Measurements from ENCODE around the gene ALK.

ALK gene

DNA sequence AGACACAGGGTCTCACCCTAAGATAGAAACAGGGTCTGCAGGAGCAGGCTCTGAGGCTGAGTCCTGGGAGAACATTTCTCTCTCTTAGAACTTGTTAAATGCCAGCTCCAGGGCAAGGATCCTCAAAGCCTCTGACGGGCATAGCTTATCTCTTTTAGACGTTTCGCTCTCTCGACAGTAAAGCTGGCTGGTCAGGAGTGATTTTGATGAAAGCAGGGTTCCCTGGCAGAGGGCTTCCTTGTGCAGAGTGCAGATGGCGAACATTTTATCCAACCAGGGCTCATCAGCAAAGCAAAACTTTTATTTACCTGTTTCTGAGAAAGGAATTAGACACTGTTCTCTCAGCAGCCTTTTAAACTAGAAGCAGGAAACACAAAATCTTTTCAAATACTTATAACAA is 350.8 kb downstream of the ALK start:
- no peak overlapping the region for H3K4me3 ChIP-seq
- no peak for TF ChIP-seq Cebpa-rat (IDR thresholded peaks at IDR 0.05)
- no peak overlapping the region for H3K27ac ChIP-seq
- H3K36me3 ChIP-seq: no peaks in the 10 kb centered on the region
- no peak overlapping the region for H3K9ac ChIP-seq
- no peaks in the 10 kb centered on the region for H4K20me1 ChIP-seq
- H3K9me3 ChIP-seq: no peaks in the 10 kb centered on the region
- H3K4me1 ChIP-seq: peaks cover 16% of the 10 kb centered on the region
- no peaks in the 10 kb centered on the region for H3K27me3 ChIP-seq
- H3K4me2 ChIP-seq: no peak overlapping the region

DNA sequence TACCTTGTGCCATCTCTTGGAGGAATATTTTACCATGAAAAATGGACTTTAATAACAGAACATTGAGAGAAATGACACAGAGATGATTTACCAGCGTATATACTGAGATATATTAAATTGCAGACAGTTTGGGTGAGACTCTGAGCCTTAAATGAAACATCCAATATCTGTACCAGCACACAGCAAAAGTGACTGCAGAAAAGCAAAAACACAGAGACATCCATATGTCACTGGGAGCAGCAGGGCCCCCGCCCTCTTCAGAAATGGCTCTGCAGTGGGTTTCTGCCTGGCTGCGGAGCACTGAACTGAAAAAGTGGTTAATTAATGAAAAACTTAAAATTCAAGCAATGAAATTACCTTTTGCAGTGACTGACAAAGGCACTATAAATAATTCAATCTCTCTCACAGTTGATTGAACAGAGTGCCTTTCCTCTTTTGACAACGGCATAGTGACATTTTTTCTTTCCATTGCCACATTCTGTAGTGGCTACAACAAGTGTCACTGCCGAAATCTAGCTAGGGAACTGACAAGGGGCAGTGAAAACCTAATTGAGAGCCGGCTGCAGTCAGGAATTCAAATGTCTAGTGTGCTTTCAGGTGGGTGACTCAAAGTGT is 353.4 kb downstream of the ALK start:
- Histone ChIP-seq H3K27ac (no peak overlapping the region), H3K4me1 (peaks cover 16% of the 10 kb centered on the region), H3K36me3 (no peaks in the 10 kb centered on the region), H3K9ac (peak overlapping the region; percentile 38; the same call in 1 of the 2 replicates), H3K9me3 (no peaks in the 10 kb centered on the region), H3K4me3 (no peak overlapping the region), H3K27me3 (no peaks in the 10 kb centered on the region), H3K4me2 (peak overlapping the region; percentile 67), H4K20me1 (no peaks in the 10 kb centered on the region)
- TF ChIP-seq Cebpa-rat (IDR thresholded peaks at IDR 0.05): no peak

DNA sequence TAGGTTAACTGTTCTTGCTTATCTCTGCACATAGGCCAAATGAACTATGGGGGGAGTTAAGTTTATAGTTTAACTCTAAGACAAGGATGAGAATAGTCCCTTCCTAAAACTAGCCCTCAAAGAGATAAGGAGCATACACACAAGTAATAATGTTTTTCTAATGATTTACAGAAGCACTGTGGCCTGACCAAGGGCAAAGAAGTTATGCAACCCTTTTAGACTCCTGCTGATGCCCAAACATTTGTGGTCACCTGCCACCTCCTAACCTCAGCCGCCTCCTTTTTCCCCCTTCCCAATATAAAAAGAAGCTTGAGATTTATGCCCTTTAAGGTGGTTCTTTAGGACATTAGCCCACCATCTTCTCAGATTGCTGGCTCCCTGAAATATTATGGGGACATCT is 357.7 kb downstream of the ALK start:
- Histone ChIP-seq H3K4me2 (no peak overlapping the region), H3K27ac (no peak overlapping the region), H3K36me3 (no peaks in the 10 kb centered on the region), H3K9ac (no peak overlapping the region), H3K9me3 (no peaks in the 10 kb centered on the region), H4K20me1 (no peaks in the 10 kb centered on the region), H3K4me3 (no peak overlapping the region), H3K27me3 (no peaks in the 10 kb centered on the region), H3K4me1 (peaks cover 15% of the 10 kb centered on the region)
- no peak for TF ChIP-seq Cebpa-rat (IDR thresholded peaks at IDR 0.05)

DNA sequence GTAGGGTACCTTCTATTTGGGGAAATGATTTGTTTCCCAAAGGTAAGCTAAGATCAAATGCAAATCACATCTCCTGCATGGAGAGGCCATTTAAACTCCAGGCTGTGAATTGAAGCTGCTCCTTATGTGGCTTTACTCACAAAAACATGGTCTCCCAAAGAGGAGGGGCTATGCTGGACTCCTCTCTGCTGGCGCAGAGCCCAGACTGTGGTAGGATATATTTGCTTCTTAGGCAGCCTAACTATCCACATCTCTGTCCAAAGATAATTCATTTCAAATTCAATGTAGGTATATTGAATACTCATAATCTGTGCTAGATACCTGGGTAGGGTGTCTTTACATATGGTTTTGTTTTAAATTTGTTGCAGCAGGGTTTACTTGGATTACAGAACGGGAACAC is 358.5 kb downstream of the ALK start:
- H3K9ac ChIP-seq: no peak overlapping the region
- TF ChIP-seq Cebpa-rat (IDR thresholded peaks at IDR 0.05): no peak
- no peak overlapping the region for H3K27ac ChIP-seq
- H4K20me1 ChIP-seq: no peaks in the 10 kb centered on the region
- no peaks in the 10 kb centered on the region for H3K9me3 ChIP-seq
- no peak overlapping the region for H3K4me2 ChIP-seq
- no peaks in the 10 kb centered on the region for H3K36me3 ChIP-seq
- no peak overlapping the region for H3K4me3 ChIP-seq
- no peaks in the 10 kb centered on the region for H3K27me3 ChIP-seq
- H3K4me1 ChIP-seq: peaks cover 7% of the 10 kb centered on the region

DNA sequence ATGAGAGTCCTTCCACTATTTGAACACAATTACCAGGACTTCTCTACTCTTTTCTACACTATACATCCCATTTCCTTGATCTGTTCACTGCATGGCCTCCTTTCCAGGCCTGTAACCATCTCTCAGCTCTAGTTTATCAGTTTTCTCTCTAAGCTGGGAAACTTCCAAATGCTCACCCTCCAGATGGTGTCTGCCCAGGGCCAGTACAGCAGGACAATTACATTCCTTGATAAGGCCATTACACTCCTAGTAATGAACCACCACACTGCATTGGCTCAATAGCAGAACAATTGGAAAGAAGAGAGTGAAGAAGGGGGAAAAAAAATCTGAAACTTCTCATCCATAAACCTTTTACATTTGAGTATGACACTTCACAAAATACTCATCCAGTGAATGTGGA is 359.1 kb downstream of the ALK start:
- peaks cover 1% of the 10 kb centered on the region; the same call in 1 of the 2 replicates for H3K4me1 ChIP-seq
- no peaks in the 10 kb centered on the region for H3K36me3 ChIP-seq
- no peak overlapping the region for H3K4me3 ChIP-seq
- no peaks in the 10 kb centered on the region for H3K9me3 ChIP-seq
- no peaks in the 10 kb centered on the region for H4K20me1 ChIP-seq
- no peak overlapping the region for H3K4me2 ChIP-seq
- H3K27me3 ChIP-seq: no peaks in the 10 kb centered on the region
- no peak overlapping the region for H3K27ac ChIP-seq
- no peak for TF ChIP-seq Cebpa-rat (IDR thresholded peaks at IDR 0.05)
- H3K9ac ChIP-seq: no peak overlapping the region

DNA sequence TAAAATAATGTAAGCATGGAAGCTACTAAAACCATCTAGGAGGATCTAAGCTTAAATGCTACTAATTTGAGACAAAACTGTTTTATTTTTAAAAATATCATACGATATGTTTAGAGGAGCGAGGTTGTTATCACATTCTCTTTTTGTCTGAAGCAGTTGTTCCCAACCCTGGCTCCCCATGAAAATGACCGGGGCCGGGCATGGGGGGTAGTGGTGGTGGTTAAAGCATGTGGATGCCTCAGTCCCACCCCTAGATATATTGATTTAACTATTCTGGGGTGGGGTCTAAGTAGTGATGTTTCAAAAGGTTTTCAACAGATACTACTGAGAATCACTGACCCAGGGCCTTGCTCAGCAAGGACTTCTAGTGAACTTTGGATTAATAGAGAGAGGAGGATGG is 359.8 kb downstream of the ALK start:
- Histone ChIP-seq H3K9ac (no peak overlapping the region), H3K4me1 (no peaks in the 10 kb centered on the region), H3K27ac (no peak overlapping the region), H3K27me3 (no peaks in the 10 kb centered on the region), H3K9me3 (no peaks in the 10 kb centered on the region), H3K4me2 (no peak overlapping the region), H4K20me1 (no peaks in the 10 kb centered on the region), H3K36me3 (no peaks in the 10 kb centered on the region), H3K4me3 (no peak overlapping the region)
- no peak for TF ChIP-seq Cebpa-rat (IDR thresholded peaks at IDR 0.05)

DNA sequence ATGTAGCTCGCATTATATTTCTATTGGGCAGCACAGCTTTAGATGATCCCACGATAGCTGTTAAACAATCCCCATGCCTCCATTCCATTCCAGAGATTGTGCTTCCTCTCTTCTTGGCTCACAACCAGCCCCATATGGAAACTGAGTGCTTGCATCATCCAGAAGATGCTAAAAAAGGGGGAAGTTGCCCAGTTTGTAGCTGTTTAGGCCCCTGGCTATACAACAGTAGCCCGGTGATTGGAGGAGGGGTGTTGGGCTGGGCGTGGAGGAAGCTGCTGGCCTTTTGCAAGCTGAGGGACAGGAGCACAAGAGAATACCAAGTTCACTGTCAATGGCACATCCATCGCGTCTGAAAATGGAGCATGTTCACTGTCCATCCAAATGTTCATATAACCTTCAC is 360.2 kb downstream of the ALK start:
- Histone ChIP-seq H3K27ac (no peak overlapping the region), H3K4me3 (no peak overlapping the region), H3K4me1 (no peaks in the 10 kb centered on the region), H3K4me2 (no peak overlapping the region), H3K9ac (no peak overlapping the region), H3K9me3 (no peaks in the 10 kb centered on the region), H4K20me1 (no peaks in the 10 kb centered on the region), H3K36me3 (no peaks in the 10 kb centered on the region), H3K27me3 (no peaks in the 10 kb centered on the region)
- TF ChIP-seq Cebpa-rat (IDR thresholded peaks at IDR 0.05): no peak

DNA sequence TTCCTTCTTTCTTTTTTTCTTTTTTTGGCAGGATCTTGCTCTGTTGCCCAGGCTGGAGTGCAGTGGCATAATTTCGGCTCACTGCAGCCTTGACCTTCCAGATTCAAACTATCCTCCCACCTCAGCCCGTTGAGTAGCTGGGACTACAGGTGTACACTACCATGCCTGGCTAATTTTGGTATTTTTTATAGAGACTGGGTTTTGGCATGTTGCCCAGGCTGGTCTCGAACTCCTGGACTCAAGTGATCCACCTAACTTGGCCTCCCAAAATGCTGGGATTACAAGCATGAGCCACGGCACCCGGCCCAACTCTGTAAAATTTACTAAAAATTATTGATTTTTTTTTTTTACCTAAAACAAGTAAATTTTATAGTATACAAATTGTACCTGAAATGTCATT is 360.8 kb downstream of the ALK start:
- Histone ChIP-seq H4K20me1 (no peaks in the 10 kb centered on the region), H3K4me1 (no peaks in the 10 kb centered on the region), H3K36me3 (no peaks in the 10 kb centered on the region), H3K9me3 (no peaks in the 10 kb centered on the region), H3K27ac (no peak overlapping the region), H3K4me3 (no peak overlapping the region), H3K4me2 (no peak overlapping the region), H3K27me3 (no peaks in the 10 kb centered on the region), H3K9ac (no peak overlapping the region)
- TF ChIP-seq Cebpa-rat (IDR thresholded peaks at IDR 0.05): no peak

DNA sequence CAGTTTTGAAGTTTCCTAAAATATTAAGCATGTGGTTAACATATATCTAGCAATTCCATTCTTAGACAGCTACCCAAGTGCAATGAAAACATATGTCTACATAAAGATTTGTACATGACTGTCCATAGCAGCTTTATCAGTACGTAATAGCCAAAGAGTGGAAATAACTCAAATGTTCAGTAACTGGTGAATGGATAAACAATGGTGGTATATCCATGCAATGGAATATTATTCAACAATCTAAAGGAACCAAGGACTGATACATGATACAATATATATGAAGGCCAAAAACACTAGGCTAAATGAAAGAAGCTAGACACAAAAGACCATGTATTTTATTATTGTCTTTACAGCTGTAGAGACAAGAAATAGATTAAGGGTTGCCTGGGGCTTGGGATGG is 361.4 kb downstream of the ALK start:
- H3K9me3 ChIP-seq: no peaks in the 10 kb centered on the region
- no peaks in the 10 kb centered on the region for H4K20me1 ChIP-seq
- no peak overlapping the region for H3K4me3 ChIP-seq
- H3K4me1 ChIP-seq: no peaks in the 10 kb centered on the region
- H3K4me2 ChIP-seq: no peak overlapping the region
- no peak overlapping the region for H3K27ac ChIP-seq
- no peak for TF ChIP-seq Cebpa-rat (IDR thresholded peaks at IDR 0.05)
- no peaks in the 10 kb centered on the region for H3K27me3 ChIP-seq
- no peaks in the 10 kb centered on the region for H3K36me3 ChIP-seq
- no peak overlapping the region for H3K9ac ChIP-seq

DNA sequence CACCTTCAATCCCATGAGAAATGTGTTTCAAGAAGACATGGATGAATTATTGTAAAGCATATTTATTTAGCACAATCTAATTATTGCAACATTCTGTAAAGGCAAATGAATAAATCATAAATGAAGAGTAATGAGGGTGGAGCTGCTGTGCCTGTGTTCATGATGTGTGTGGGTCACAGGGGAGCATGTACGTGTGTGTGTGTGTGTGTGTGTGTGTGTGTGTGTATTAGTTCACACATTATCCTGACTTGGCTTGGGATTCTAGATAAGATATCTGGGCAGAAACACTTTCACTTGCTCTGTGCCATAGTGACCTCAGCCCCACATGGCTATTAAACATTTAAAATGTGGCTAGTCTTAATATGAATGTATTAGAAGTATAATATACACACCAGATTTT is 361.8 kb downstream of the ALK start:
- Histone ChIP-seq H3K36me3 (no peaks in the 10 kb centered on the region), H3K4me2 (no peak overlapping the region), H3K27me3 (no peaks in the 10 kb centered on the region), H3K9me3 (no peaks in the 10 kb centered on the region), H3K4me3 (no peak overlapping the region), H3K9ac (no peak overlapping the region), H3K4me1 (no peaks in the 10 kb centered on the region), H3K27ac (no peak overlapping the region), H4K20me1 (no peaks in the 10 kb centered on the region)
- no peak for TF ChIP-seq Cebpa-rat (IDR thresholded peaks at IDR 0.05)

DNA sequence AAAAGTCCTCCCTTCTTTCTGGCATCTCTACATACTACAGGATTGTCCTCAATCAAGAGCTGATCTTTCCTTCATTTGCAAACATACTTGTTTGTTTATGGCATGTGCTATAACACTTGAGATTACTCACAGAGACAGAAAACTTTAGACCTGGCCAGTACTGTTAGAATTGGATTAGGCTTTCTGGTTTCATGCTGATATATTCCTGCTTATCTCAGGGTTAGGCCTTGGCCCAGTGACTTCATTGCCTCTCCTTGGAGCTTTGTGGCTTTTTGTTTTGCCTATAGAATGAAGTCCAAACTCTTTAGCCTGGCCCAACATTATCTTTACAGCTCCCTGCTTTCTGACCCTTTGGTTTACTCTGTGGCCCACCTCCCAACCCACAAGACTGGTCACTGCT is 363.3 kb downstream of the ALK start:
- H3K4me1 ChIP-seq: no peaks in the 10 kb centered on the region
- no peaks in the 10 kb centered on the region for H3K27me3 ChIP-seq
- H3K36me3 ChIP-seq: no peaks in the 10 kb centered on the region
- TF ChIP-seq Cebpa-rat (IDR thresholded peaks at IDR 0.05): no peak
- no peak overlapping the region for H3K4me2 ChIP-seq
- no peaks in the 10 kb centered on the region for H3K9me3 ChIP-seq
- H4K20me1 ChIP-seq: no peaks in the 10 kb centered on the region
- no peak overlapping the region for H3K9ac ChIP-seq
- H3K4me3 ChIP-seq: no peak overlapping the region
- no peak overlapping the region for H3K27ac ChIP-seq

Measured in BLaER1 (cell line).